Tibial artery (tissue), 4 donors: Measurements from ENCODE around the gene NCK1.

Experiments
- DNase-seq, 2 donors: peaks; one replicate each; pipeline ENCODE4 v3.0.0-alpha.2; 2019
- H3K27ac ChIP-seq, 2 donors: fragments of 200-600 bp; sonication (generic) in 1 of 2; 1 replicate in 1 of 2; 2 replicates in 1 of 2; pipeline ENCODE4 v1.5.1; 2018 to 2019; ENCODE audit warnings: mild to moderate bottlenecking in 1 of 2
- H3K27me3 ChIP-seq, 2 donors: fragments of 200-600 bp; sonication (generic) in 1 of 2; one replicate each; pipeline versions ENCODE4 v1.5.1 to v1.6.0; 2016 to 2019
- H3K36me3 ChIP-seq, 3 donors: fragments of 200-600 bp; sonication (generic) in 2 of 3; one replicate each; pipeline ENCODE4 v1.5.1; 2016 to 2019; ENCODE audit warnings: mild to moderate bottlenecking in 2 of 3
- H3K4me1 ChIP-seq, 4 donors: fragments of 200-600 bp; sonication (generic) in 2 of 4; 1 replicate in 3 of 4; 2 replicates in 1 of 4; pipeline ENCODE4 v1.5.1; 2016 to 2019
- H3K4me3 ChIP-seq, 2 donors: fragments of 200-600 bp; sonication (generic) in 1 of 2; 1 replicate in 1 of 2; 2 replicates in 1 of 2; pipeline ENCODE4 v1.5.1; 2018 to 2019; ENCODE audit warnings: mild to moderate bottlenecking in 2 of 2
- H3K9me3 ChIP-seq, 3 donors: fragments of 200-600 bp; sonication (generic) in 1 of 3; one replicate each; pipeline ENCODE4 v1.5.1; 2016 to 2019
- CTCF ChIP-seq, 2 experiments: fragments of 200-600 bp in 1 of 2; fragments of 450-650 bp in 1 of 2; IDR thresholded peaks; one replicate each; pipeline ENCODE4 v1.5.1; 2017 to 2019; ENCODE audit warnings: antibody characterized with exemption in 2 of 2, mild to moderate bottlenecking in 1 of 2, moderate library complexity in 1 of 2
- intact Hi-C: fragments of 100-400 bp; cut with DNase I; formaldehyde crosslinking; loops from one replicate; pipeline ENCODE4 v1.15.0; 2023; ENCODE audit warnings: low total_unique reads

Gene NCK1

GRCh38 chr3:136946978-136947377 lies 85.0 kb downstream of the NCK1 start:
- no peak for TF ChIP-seq CTCF (IDR thresholded peaks at IDR 0.05)
- Histone ChIP-seq H3K36me3 (peaks cover 6 to 11% (median 7%) of the 10 kb centered on the region in 3 donors), H3K27me3 (no peaks in the 10 kb centered on the region), H3K9me3 (no peaks in the 10 kb centered on the region), H3K4me3 (no peak overlapping the region), H3K27ac (no peak overlapping the region), H3K4me1 (peaks cover 0 to 18% (median 5%) of the 10 kb centered on the region in 4 donors)
- no peak for DNase-seq
- intact Hi-C loops: no loop called here

- DNase-seq: no peak
- intact Hi-C loops: no loop called here
- Histone ChIP-seq H3K27me3 (no peaks in the 10 kb centered on the region), H3K27ac (no peak overlapping the region), H3K4me3 (no peak overlapping the region), H3K9me3 (no peaks in the 10 kb centered on the region), H3K4me1 (peaks cover 0 to 13% (median 4%) of the 10 kb centered on the region in 4 donors), H3K36me3 (peaks cover 6 to 11% (median 7%) of the 10 kb centered on the region in 3 donors)
- no peak for TF ChIP-seq CTCF (IDR thresholded peaks at IDR 0.05)
Measured at GRCh38 chr3:136947477-136947876, 85.5 kb downstream of the NCK1 start.

GRCh38 chr3:136949146-136949545 lies 87.1 kb downstream of the NCK1 start:
- no peak for DNase-seq
- peaks cover 6 to 11% (median 7%) of the 10 kb centered on the region in 3 donors for H3K36me3 ChIP-seq
- no peak overlapping the region for H3K4me3 ChIP-seq
- no peak for TF ChIP-seq CTCF (IDR thresholded peaks at IDR 0.05)
- no peaks in the 10 kb centered on the region for H3K27me3 ChIP-seq
- no peak overlapping the region for H3K27ac ChIP-seq
- no peaks in the 10 kb centered on the region for H3K4me1 ChIP-seq
- no peaks in the 10 kb centered on the region for H3K9me3 ChIP-seq
- intact Hi-C loops: no loop called here

- H3K9me3 ChIP-seq: no peaks in the 10 kb centered on the region
- peaks cover 6 to 11% (median 7%) of the 10 kb centered on the region in 3 donors for H3K36me3 ChIP-seq
- intact Hi-C loops: no loop called here
- TF ChIP-seq CTCF (IDR thresholded peaks at IDR 0.05): no peak
- no peak for DNase-seq
- no peaks in the 10 kb centered on the region for H3K27me3 ChIP-seq
- H3K4me3 ChIP-seq: no peak overlapping the region
- no peaks in the 10 kb centered on the region for H3K4me1 ChIP-seq
- no peak overlapping the region for H3K27ac ChIP-seq
Measured at GRCh38 chr3:136949708-136950107, 87.7 kb downstream of the NCK1 start.

- no peak for DNase-seq
- Histone ChIP-seq H3K27ac (no peak overlapping the region), H3K27me3 (no peaks in the 10 kb centered on the region), H3K36me3 (peaks cover 4 to 8% (median 5%) of the 10 kb centered on the region in 3 donors), H3K4me3 (no peak overlapping the region), H3K4me1 (peaks cover 0 to 8% (median 0%) of the 10 kb centered on the region in 4 donors), H3K9me3 (no peaks in the 10 kb centered on the region)
- TF ChIP-seq CTCF (IDR thresholded peaks at IDR 0.05): no peak
- intact Hi-C loops: no loop called here
Measured at GRCh38 chr3:136950623-136951022, 88.6 kb downstream of the NCK1 start.

- Histone ChIP-seq H3K27me3 (no peaks in the 10 kb centered on the region), H3K36me3 (no peaks in the 10 kb centered on the region), H3K27ac (no peak overlapping the region), H3K9me3 (no peaks in the 10 kb centered on the region), H3K4me3 (no peak overlapping the region), H3K4me1 (peaks cover 0 to 10% (median 0%) of the 10 kb centered on the region in 4 donors)
- TF ChIP-seq CTCF (IDR thresholded peaks at IDR 0.05): no peak
- DNase-seq: no peak
- intact Hi-C loops: no loop called here
Measured at GRCh38 chr3:136952292-136952691, 90.3 kb downstream of the NCK1 start.
